H9 (cell line): ENCODE results near the gene MUL1. TPM values are rescaled to one million over a fixed set of nuclear protein-coding genes. Genes with fewer than 3 reads are reported as not detected.

Source experiments
- DNase-seq: peaks from one replicate; pipeline ENCODE4 v3.0.0-alpha.2; 2017
- H2AFZ ChIP-seq: one replicate; pipeline ENCODE4 v1.6.1; 2013; ENCODE audit warnings: mild to moderate bottlenecking, low read length, control low read depth, moderate library complexity
- H2AK5ac ChIP-seq: 2 replicates; pipeline ENCODE4 v1.6.1; 2013; ENCODE audit warnings: low read length, control low read depth, mixed read lengths; ENCODE audit not compliant: insufficient read length
- H2BK120ac ChIP-seq: one replicate; pipeline ENCODE4 v1.6.1; 2013; ENCODE audit warnings: low read depth, mild to moderate bottlenecking, low read length, control low read depth, inconsistent platforms; ENCODE audit not compliant: poor library complexity, severe bottlenecking
- H2BK12ac ChIP-seq: 2 replicates; pipeline ENCODE4 v1.6.1; 2013; ENCODE audit warnings: low read length, control low read depth, mixed read lengths, low read depth; ENCODE audit not compliant: insufficient read length
- H2BK15ac ChIP-seq: 2 replicates; pipeline ENCODE4 v1.6.1; 2013; ENCODE audit warnings: low read depth, low read length, control low read depth
- H2BK20ac ChIP-seq: one replicate; pipeline ENCODE4 v1.6.1; 2013; ENCODE audit warnings: low read depth, mild to moderate bottlenecking, low read length, control low read depth, inconsistent platforms; ENCODE audit not compliant: poor library complexity, severe bottlenecking
- H2BK5ac ChIP-seq: 2 replicates; pipeline ENCODE4 v1.6.1; 2013; ENCODE audit warnings: low read length, control low read depth, mixed read lengths; ENCODE audit not compliant: insufficient read length
- H3K14ac ChIP-seq: 2 replicates; pipeline ENCODE4 v1.6.1; 2013; ENCODE audit warnings: low read length, control low read depth; ENCODE audit not compliant: insufficient read depth
- H3K18ac ChIP-seq: 2 replicates; pipeline ENCODE4 v1.6.1; 2013; ENCODE audit warnings: low read depth, mild to moderate bottlenecking, mixed read lengths, low read length, control low read depth; ENCODE audit not compliant: insufficient read length
- H3K23ac ChIP-seq: 2 replicates; pipeline ENCODE4 v1.6.1; 2013; ENCODE audit warnings: low read length, control low read depth, mixed read lengths, low read depth; ENCODE audit not compliant: insufficient read length
- H3K23me2 ChIP-seq: 2 replicates; pipeline ENCODE4 v1.6.1; 2013; ENCODE audit warnings: low read depth, mild to moderate bottlenecking, mixed read lengths, low read length, control low read depth; ENCODE audit not compliant: insufficient read length, poor library complexity, severe bottlenecking
- H3K27ac ChIP-seq: 2 replicates; pipeline ENCODE4 v1.5.1; 2013; ENCODE audit warnings: low read length, control low read depth, mixed read lengths, low read depth; ENCODE audit not compliant: insufficient read length
- H3K27me3 ChIP-seq: 2 replicates; pipeline ENCODE4 v1.6.1; 2013; ENCODE audit warnings: low read length, control low read depth, inconsistent platforms; ENCODE audit not compliant: insufficient read depth
- H3K4ac ChIP-seq: 2 replicates; pipeline ENCODE4 v1.6.1; 2013; ENCODE audit warnings: low read depth, mild to moderate bottlenecking, control low read depth, inconsistent platforms, low read length, moderate library complexity
- H3K4me1 ChIP-seq: 2 replicates; pipeline ENCODE4 v1.6.1; 2013; ENCODE audit warnings: low read length, control low read depth, inconsistent platforms; ENCODE audit not compliant: insufficient read depth
- H3K4me2 ChIP-seq: 2 replicates; pipeline ENCODE4 v1.6.1; 2013; ENCODE audit warnings: low read length, control low read depth, mixed read lengths; ENCODE audit not compliant: insufficient read length, insufficient read depth
- H3K56ac ChIP-seq: 2 replicates; pipeline ENCODE4 v1.6.1; 2013; ENCODE audit warnings: low read depth, mild to moderate bottlenecking, mixed read lengths, low read length, control low read depth; ENCODE audit not compliant: insufficient read length
- H3K79me1 ChIP-seq: 2 replicates; pipeline ENCODE4 v1.6.1; 2013; ENCODE audit warnings: low read depth, mild to moderate bottlenecking, moderate library complexity, low read length, control low read depth, inconsistent platforms; ENCODE audit not compliant: insufficient read depth, poor library complexity, severe bottlenecking
- H3K79me2 ChIP-seq: 2 replicates; pipeline ENCODE4 v1.6.1; 2013; ENCODE audit warnings: low read length, control low read depth, inconsistent platforms; ENCODE audit not compliant: insufficient read depth
- H3K9ac ChIP-seq: 2 replicates; pipeline ENCODE4 v1.6.1; 2013; ENCODE audit warnings: low read length, control low read depth, mixed read lengths; ENCODE audit not compliant: insufficient read length; ENCODE audit errors: extremely low read depth
- H3K9me3 ChIP-seq: one replicate; pipeline ENCODE4 v1.6.1; 2013; ENCODE audit warnings: low read depth, low read length, inconsistent platforms; ENCODE audit not compliant: control insufficient read depth
- H3T11ph ChIP-seq: one replicate; pipeline ENCODE4 v1.6.1; 2013; ENCODE audit warnings: mild to moderate bottlenecking, low read length, control low read depth, inconsistent platforms
- H4K20me1 ChIP-seq: one replicate; pipeline ENCODE4 v1.6.1; 2013; ENCODE audit not compliant: control insufficient read depth, insufficient read length, insufficient read depth
- H4K5ac ChIP-seq: 2 replicates; pipeline ENCODE4 v1.6.1; 2013; ENCODE audit warnings: low read depth, mild to moderate bottlenecking, mixed read lengths, low read length, control low read depth; ENCODE audit not compliant: insufficient read length
- H4K8ac ChIP-seq: replicated peaks from 2 replicates; pipeline ENCODE4 v1.6.1; 2013; ENCODE audit warnings: low read length, control low read depth, mixed read lengths, low read depth; ENCODE audit not compliant: insufficient read length
- H4K91ac ChIP-seq: 2 replicates; pipeline ENCODE4 v1.6.1; 2013; ENCODE audit warnings: low read depth, mild to moderate bottlenecking, moderate library complexity, mixed read lengths, low read length, control low read depth; ENCODE audit not compliant: insufficient read length
- H3K27ac Mint-ChIP-seq, 3 experiments: 2 replicates in 2 of 3; 3 replicates in 1 of 3; pipeline ENCODE4 v1.8.0; 2020 to 2021; ENCODE audit warnings: mixed read lengths in 3 of 3, mild to moderate bottlenecking in 1 of 3, moderate library complexity in 1 of 3
- H3K27me3 Mint-ChIP-seq: 2 replicates; pipeline ENCODE4 v1.8.0; 2021; ENCODE audit warnings: low read depth, mild to moderate bottlenecking, moderate library complexity, mixed read lengths
- H3K36me3 Mint-ChIP-seq, 3 experiments: 2 replicates in 2 of 3; 3 replicates in 1 of 3; pipeline ENCODE4 v1.8.0; 2020 to 2021; ENCODE audit warnings: low read depth in 3 of 3, mixed read lengths in 3 of 3; ENCODE audit not compliant: insufficient read depth in 1 of 3
- H3K4me1 Mint-ChIP-seq, 2 experiments: 2 replicates each; pipeline ENCODE4 v1.8.0; 2020; ENCODE audit warnings: mixed read lengths in 2 of 2
- H3K4me3 Mint-ChIP-seq, 2 experiments: 2 replicates in 1 of 2; 3 replicates in 1 of 2; pipeline ENCODE4 v1.8.0; 2020 to 2021; ENCODE audit warnings: mild to moderate bottlenecking in 2 of 2, mixed read lengths in 2 of 2, moderate library complexity in 1 of 2
- H3K9me3 Mint-ChIP-seq, 2 experiments: 2 replicates in 1 of 2; 3 replicates in 1 of 2; pipeline ENCODE4 v1.8.0; 2020; ENCODE audit warnings: mild to moderate bottlenecking in 2 of 2, mixed read lengths in 2 of 2, moderate library complexity in 1 of 2
- WGBS: extraction: QIAGEN DNeasy Blood & Tissue Kit; methylation state at CpG from one replicate; pipeline ENCODE4 v1.1.7; 2013; ENCODE audit warnings: missing lambda C conversion rate, low lambda C conversion rate, mixed read lengths; ENCODE audit not compliant: insufficient read length; ENCODE audit errors: extremely low coverage; 5-methylcytosine and 5-hydroxymethylcytosine counted together
- total RNA-seq: library from RNA; stranded (reverse); gene quantifications from 2 replicates; pipeline ENCODE4 v1.2.1, GENCODE V29; 2021
- TF ChIP-seq, protein P1 (sequence below): fragments of 200-600 bp; sonication (generic); conservative IDR thresholded peaks from 3 replicates; pipeline ENCODE4 v1.8.0; 2021; ENCODE audit warnings: antibody characterized with exemption, mild to moderate bottlenecking

The MUL1 gene
- total RNA-seq, 1 experiment from 2014 or later = 27.1 TPM

DNA sequence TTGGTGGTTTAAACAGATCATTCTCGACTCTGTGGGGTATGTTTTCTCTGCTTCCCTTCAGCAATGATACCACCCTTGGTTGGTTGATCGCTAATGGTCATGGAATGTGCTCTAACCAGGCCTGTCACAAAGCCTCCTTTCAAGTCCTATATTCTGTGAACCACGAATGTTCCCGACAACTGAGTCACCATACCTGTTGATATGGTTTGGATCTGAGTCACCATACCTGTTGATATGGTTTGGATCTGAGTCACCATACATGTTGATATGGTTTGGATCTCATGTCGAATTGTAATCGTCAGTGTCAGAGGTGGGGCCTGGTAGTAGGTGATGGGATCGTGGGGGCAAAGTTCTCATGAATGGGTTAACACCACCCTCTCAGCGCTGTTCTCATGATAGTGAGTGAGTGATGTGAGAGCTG lies 11.7 kb downstream of the MUL1 start:
- H3K9me3 Mint-ChIP-seq = no peaks in the 10 kb centered on the region
- no peak overlapping the region for H2BK5ac ChIP-seq
- no peak overlapping the region for H3K14ac ChIP-seq
- no peak overlapping the region for H3K27ac Mint-ChIP-seq
- H4K20me1 ChIP-seq = no peaks in the 10 kb centered on the region
- H3K56ac ChIP-seq = no peak overlapping the region
- peaks cover 30% of the 10 kb centered on the region for H3K27me3 Mint-ChIP-seq
- H3K4me2 ChIP-seq = no peak overlapping the region
- H2BK12ac ChIP-seq = no peak overlapping the region
- DNase-seq = no peak
- H2BK15ac ChIP-seq = no peak overlapping the region
- H4K8ac ChIP-seq = no peak overlapping the region
- no peak overlapping the region for H2BK120ac ChIP-seq
- H4K5ac ChIP-seq = no peak overlapping the region
- no peak overlapping the region for H3K18ac ChIP-seq
- peaks cover 16 to 28% (median 27%) of the 10 kb centered on the region in 3 experiments; a peak in 6 of 7 replicates for H3K36me3 Mint-ChIP-seq
- H3K4ac ChIP-seq = no peak overlapping the region
- WGBS = no CpG with 5 or more reads among the region's 8 CpGs
- H3K4me1 Mint-ChIP-seq = peaks cover 4 to 5% of the 10 kb centered on the region in 2 experiments
- no peak overlapping the region for H3K4me3 Mint-ChIP-seq
- no peak overlapping the region for H3K9ac ChIP-seq
- H2AFZ ChIP-seq = no peak overlapping the region
- no peaks in the 10 kb centered on the region for H3K27me3 ChIP-seq
- no peaks in the 10 kb centered on the region for H3K9me3 ChIP-seq
- no peak overlapping the region for H3K27ac ChIP-seq
- TF ChIP-seq, protein P1, sequence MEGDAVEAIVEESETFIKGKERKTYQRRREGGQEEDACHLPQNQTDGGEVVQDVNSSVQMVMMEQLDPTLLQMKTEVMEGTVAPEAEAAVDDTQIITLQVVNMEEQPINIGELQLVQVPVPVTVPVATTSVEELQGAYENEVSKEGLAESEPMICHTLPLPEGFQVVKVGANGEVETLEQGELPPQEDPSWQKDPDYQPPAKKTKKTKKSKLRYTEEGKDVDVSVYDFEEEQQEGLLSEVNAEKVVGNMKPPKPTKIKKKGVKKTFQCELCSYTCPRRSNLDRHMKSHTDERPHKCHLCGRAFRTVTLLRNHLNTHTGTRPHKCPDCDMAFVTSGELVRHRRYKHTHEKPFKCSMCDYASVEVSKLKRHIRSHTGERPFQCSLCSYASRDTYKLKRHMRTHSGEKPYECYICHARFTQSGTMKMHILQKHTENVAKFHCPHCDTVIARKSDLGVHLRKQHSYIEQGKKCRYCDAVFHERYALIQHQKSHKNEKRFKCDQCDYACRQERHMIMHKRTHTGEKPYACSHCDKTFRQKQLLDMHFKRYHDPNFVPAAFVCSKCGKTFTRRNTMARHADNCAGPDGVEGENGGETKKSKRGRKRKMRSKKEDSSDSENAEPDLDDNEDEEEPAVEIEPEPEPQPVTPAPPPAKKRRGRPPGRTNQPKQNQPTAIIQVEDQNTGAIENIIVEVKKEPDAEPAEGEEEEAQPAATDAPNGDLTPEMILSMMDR = no peak
- H2BK20ac ChIP-seq = no peak overlapping the region
- no peak overlapping the region for H3T11ph ChIP-seq
- H3K79me2 ChIP-seq = no peaks in the 10 kb centered on the region
- no peaks in the 10 kb centered on the region for H3K4me1 ChIP-seq
- H3K23me2 ChIP-seq = no peaks in the 10 kb centered on the region
- H4K91ac ChIP-seq = no peak overlapping the region
- no peaks in the 10 kb centered on the region for H3K79me1 ChIP-seq
- H2AK5ac ChIP-seq = no peak overlapping the region
- H3K23ac ChIP-seq = no peak overlapping the region
